ENCODE measurements around the gene ANKRD13B. TPM values are rescaled to one million over a fixed set of nuclear protein-coding genes. Genes with fewer than 3 reads are reported as not detected.
"Not testable (repeated sequence)": the region's sequence is repeated elsewhere in the genome, so short reads cannot be mapped to it uniquely, and the experiment has no call there.

ANKRD13B gene
- polyA plus RNA-seq, 1 donor (not counting 4 experiments of a cell fraction or from before 2014, with no cell fraction given): 3.7 TPM

GRCh38 chr17:29557085-29557738, 35.7 kb upstream of the ANKRD13B start:
- no peak for DNase-seq (ENCODE audit: low read depth, low spot score)
- H3K4me1 ChIP-seq (ENCODE audit: control insufficient read depth, extremely low read depth, insufficient read depth, low read length): no peaks in the 10 kb centered on the region
- peaks cover 0 to 1% of the 10 kb centered on the region in 2 experiments for H3K36me3 ChIP-seq (ENCODE audit: control insufficient read depth in 2 of 2, extremely low read depth in 1 of 2, insufficient read depth in 2 of 2, low read length in 2 of 2)
- no peak overlapping the region for H3K9ac ChIP-seq (ENCODE audit: control insufficient read depth, extremely low read depth, insufficient read depth, low read length)
- no peak overlapping the region for H2AFZ ChIP-seq (ENCODE audit: control insufficient read depth, low read length)
- H3K4me3 ChIP-seq (ENCODE audit: control insufficient read depth in 2 of 3, extremely low read depth in 1 of 3, insufficient read depth in 2 of 3, low read depth in 1 of 3, low read length in 3 of 3): no peak overlapping the region
- H3K9me3 ChIP-seq (ENCODE audit: control insufficient read depth, low read depth, low read length): no peaks in the 10 kb centered on the region
- no peak overlapping the region for H3K4me2 ChIP-seq (ENCODE audit: control insufficient read depth, extremely low read depth, insufficient read depth, low read depth, low read length)
- no peaks in the 10 kb centered on the region for H3K79me2 ChIP-seq (ENCODE audit: control insufficient read depth, insufficient read depth, low read length)
- FAIRE-seq: no peak
- dilution Hi-C loops (cut with MboI; ENCODE audit: extremely low pct_ligation_motif_present, low sequenced_read_pairs): no loop called here
- no peaks in the 10 kb centered on the region for H3K9me1 ChIP-seq (ENCODE audit: control insufficient read depth, extremely low read depth, insufficient read depth, low read length)
- no peaks in the 10 kb centered on the region for H3K27me3 ChIP-seq (ENCODE audit: control insufficient read depth, extremely low read depth, insufficient read depth, low read length)
- no peaks in the 10 kb centered on the region for H4K20me1 ChIP-seq (ENCODE audit: control insufficient read depth, extremely low read depth, insufficient read depth, low read length)
- TF ChIP-seq EZH2 (IDR thresholded peaks at IDR 0.05; ENCODE audit: low read length): no peak
- no peak for TF ChIP-seq CTCF (optimal IDR thresholded peaks at IDR 0.05 in 1 of 3, IDR thresholded peaks at IDR 0.05 in 1 of 3, conservative IDR thresholded peaks at IDR 0.05 in 1 of 3; ENCODE audit: extremely low read depth in 1 of 3, insufficient read depth in 2 of 3, low read length in 3 of 3)
- H3K27ac ChIP-seq (ENCODE audit: control insufficient read depth, insufficient read depth, low read length): no peak overlapping the region

GRCh38 chr17:29557739-29558116, 35.2 kb upstream of the ANKRD13B start:
- Histone ChIP-seq H3K4me3 (ENCODE audit: control insufficient read depth in 2 of 3, extremely low read depth in 1 of 3, insufficient read depth in 2 of 3, low read depth in 1 of 3, low read length in 3 of 3) (no peak overlapping the region), H3K27me3 (ENCODE audit: control insufficient read depth, extremely low read depth, insufficient read depth, low read length) (no peaks in the 10 kb centered on the region), H3K36me3 (ENCODE audit: control insufficient read depth in 2 of 2, extremely low read depth in 1 of 2, insufficient read depth in 2 of 2, low read length in 2 of 2) (peaks cover 0 to 1% of the 10 kb centered on the region in 2 experiments), H3K4me1 (ENCODE audit: control insufficient read depth, extremely low read depth, insufficient read depth, low read length) (no peaks in the 10 kb centered on the region), H3K9me1 (ENCODE audit: control insufficient read depth, extremely low read depth, insufficient read depth, low read length) (no peaks in the 10 kb centered on the region), H3K4me2 (ENCODE audit: control insufficient read depth, extremely low read depth, insufficient read depth, low read depth, low read length) (no peak overlapping the region), H4K20me1 (ENCODE audit: control insufficient read depth, extremely low read depth, insufficient read depth, low read length) (no peaks in the 10 kb centered on the region), H3K9ac (ENCODE audit: control insufficient read depth, extremely low read depth, insufficient read depth, low read length) (no peak overlapping the region), H3K9me3 (ENCODE audit: control insufficient read depth, low read depth, low read length) (no peaks in the 10 kb centered on the region), H2AFZ (ENCODE audit: control insufficient read depth, low read length) (no peak overlapping the region), H3K79me2 (ENCODE audit: control insufficient read depth, insufficient read depth, low read length) (no peaks in the 10 kb centered on the region), H3K27ac (ENCODE audit: control insufficient read depth, insufficient read depth, low read length) (no peak overlapping the region)
- DNase-seq (ENCODE audit: low read depth, low spot score): no peak
- TF ChIP-seq CTCF (optimal IDR thresholded peaks at IDR 0.05 in 1 of 3, IDR thresholded peaks at IDR 0.05 in 1 of 3, conservative IDR thresholded peaks at IDR 0.05 in 1 of 3; ENCODE audit: extremely low read depth in 1 of 3, insufficient read depth in 2 of 3, low read length in 3 of 3) (no peak), EZH2 (IDR thresholded peaks at IDR 0.05; ENCODE audit: low read length) (no peak)
- FAIRE-seq: no peak
- dilution Hi-C loops (cut with MboI; ENCODE audit: extremely low pct_ligation_motif_present, low sequenced_read_pairs): no loop called here

- H4K20me1 ChIP-seq (ENCODE audit: control insufficient read depth, extremely low read depth, insufficient read depth, low read length); H3K4me1 ChIP-seq (ENCODE audit: control insufficient read depth, extremely low read depth, insufficient read depth, low read length); dilution Hi-C loops (cut with MboI; ENCODE audit: extremely low pct_ligation_motif_present, low sequenced_read_pairs); H3K9ac ChIP-seq (ENCODE audit: control insufficient read depth, extremely low read depth, insufficient read depth, low read length); DNase-seq (ENCODE audit: low read depth, low spot score); FAIRE-seq; H3K9me3 ChIP-seq (ENCODE audit: control insufficient read depth, low read depth, low read length); H3K9me1 ChIP-seq (ENCODE audit: control insufficient read depth, extremely low read depth, insufficient read depth, low read length); H3K27me3 ChIP-seq (ENCODE audit: control insufficient read depth, extremely low read depth, insufficient read depth, low read length); H3K4me3 ChIP-seq (ENCODE audit: control insufficient read depth in 2 of 3, extremely low read depth in 1 of 3, insufficient read depth in 2 of 3, low read depth in 1 of 3, low read length in 3 of 3); H3K36me3 ChIP-seq (ENCODE audit: control insufficient read depth in 2 of 2, extremely low read depth in 1 of 2, insufficient read depth in 2 of 2, low read length in 2 of 2); H3K27ac ChIP-seq (ENCODE audit: control insufficient read depth, insufficient read depth, low read length); H3K79me2 ChIP-seq (ENCODE audit: control insufficient read depth, insufficient read depth, low read length); H2AFZ ChIP-seq (ENCODE audit: control insufficient read depth, low read length); H3K4me2 ChIP-seq (ENCODE audit: control insufficient read depth, extremely low read depth, insufficient read depth, low read depth, low read length): not testable (repeated sequence)
Measured at GRCh38 chr17:29558139-29558538, 34.8 kb upstream of the ANKRD13B start.
